Transverse colon (tissue), 4 donors: ENCODE data around the gene ACSL1. TPM values are rescaled to one million over a fixed set of nuclear protein-coding genes. Genes with fewer than 3 reads are reported as not detected.

Source experiments
- DNase-seq: peaks from one replicate; pipeline ENCODE4 v3.0.0-alpha.2; 2019
- H3K27ac ChIP-seq, 4 donors: fragments of 200-600 bp; sonication (generic); 2 replicates each; pipeline ENCODE4 v1.5.1; 2016 to 2018; ENCODE audit warnings: inconsistent platforms in 4 of 4
- H3K27me3 ChIP-seq: fragments of 200-600 bp; sonication (generic); 2 replicates; pipeline ENCODE4 v1.5.1; 2017; ENCODE audit warnings: inconsistent platforms
- H3K36me3 ChIP-seq, 4 donors: fragments of 200-600 bp; sonication (generic); 2 replicates each; pipeline ENCODE4 v1.5.1; 2017 to 2019; ENCODE audit warnings: inconsistent platforms in 4 of 4
- H3K4me1 ChIP-seq, 4 donors: fragments of 200-600 bp; sonication (generic); 2 replicates each; pipeline ENCODE4 v1.5.1; 2017 to 2020; ENCODE audit warnings: inconsistent platforms in 4 of 4
- H3K4me3 ChIP-seq, 4 donors: fragments of 200-600 bp; sonication (generic); 1 replicate in 1 of 4; 2 replicates in 3 of 4; pipeline versions ENCODE4 v1.5.1 to v1.6.1; 2017 to 2019; ENCODE audit warnings: inconsistent platforms in 4 of 4
- H3K9me3 ChIP-seq, 2 donors: fragments of 200-600 bp; sonication (generic); 2 replicates each; pipeline ENCODE4 v1.5.1; 2017 to 2019; ENCODE audit warnings: inconsistent platforms in 2 of 2
- EP300 ChIP-seq: sonication (generic); formaldehyde crosslinking; IDR thresholded peaks from one replicate; pipeline ENCODE4 v1.6.1; 2017; ENCODE audit warnings: antibody characterized with exemption, low read depth
- POLR2A ChIP-seq: fragments of 450-650 bp; IDR thresholded peaks from one replicate; pipeline ENCODE4 v1.6.1; 2016; ENCODE audit warnings: antibody characterized with exemption, mild to moderate bottlenecking, moderate library complexity
- POLR2AphosphoS5 ChIP-seq, 3 donors: sonication (generic); formaldehyde crosslinking; IDR thresholded peaks; one replicate each; pipeline ENCODE4 v1.6.1; 2016; ENCODE audit warnings: antibody characterized with exemption in 3 of 3
- WGBS, 2 donors: methylation state at CpG; one replicate each; pipeline ENCODE4 v1.1.5; 2018; ENCODE audit warnings: low coverage in 1 of 2; 5-methylcytosine and 5-hydroxymethylcytosine counted together
- in situ Hi-C, 4 donors: fragments of 200-750 bp; cut with MboI; loops; one replicate each; pipeline versions ENCODE4 v1.15.0 to v1.15.1; 2017; ENCODE audit warnings: low sequenced_read_pairs in 3 of 4, low pct_ligation_motif_present in 1 of 4, low pct_unique_long_range_greater_than_20kb in 1 of 4
- intact Hi-C: fragments of 100-400 bp; cut with DNase I; formaldehyde crosslinking; loops from one replicate; pipeline ENCODE4 v1.15.1; 2023; ENCODE audit warnings: low total_unique reads
- total RNA-seq, 4 donors: library from RNA; depleted of rRNA; stranded (reverse); fragments of >200 nt; gene quantifications; one replicate each; pipeline ENCODE4 v1.1.0, GENCODE V29; 2016
- TF ChIP-seq, protein P1 (sequence below), 5 experiments: fragments of 200-600 bp in 3 of 5; fragments of 450-650 bp in 2 of 5; sonication (generic) in 3 of 5; IDR thresholded peaks; 1 replicate in 2 of 5; 2 replicates in 3 of 5; pipeline ENCODE4 v1.5.1; 2016 to 2017; ENCODE audit warnings: antibody characterized with exemption in 5 of 5, inconsistent platforms in 3 of 5, mild to moderate bottlenecking in 2 of 5, moderate library complexity in 1 of 5

ACSL1 gene
- total RNA-seq, 4 donors from 2014 or later = 20.6 to 50.0 (median 40.0) TPM

DNA sequence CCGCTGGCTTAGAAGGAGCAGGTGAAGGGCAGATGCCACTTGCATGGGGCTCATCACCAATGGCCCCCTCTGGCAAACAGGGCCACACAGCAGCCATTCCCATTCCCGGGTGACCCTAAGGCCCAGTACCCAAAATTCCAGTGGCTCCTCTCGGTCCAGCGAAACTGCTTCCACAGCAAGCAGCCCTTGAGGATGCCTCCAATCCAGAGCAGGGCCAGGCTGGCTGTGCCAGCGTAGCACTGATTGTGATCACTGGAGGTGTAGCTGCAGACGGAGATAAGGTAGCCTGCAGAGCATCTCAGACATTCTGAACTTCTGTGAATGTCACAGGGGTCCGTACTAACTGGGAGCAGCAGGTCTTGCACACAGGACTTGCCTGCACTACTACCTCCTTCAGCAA, 27.3 kb downstream of the ACSL1 start:
- in situ Hi-C loops (no loop called here), intact Hi-C loops (no loop called here)
- no peaks in the 10 kb centered on the region for H3K9me3 ChIP-seq
- H3K4me1 ChIP-seq = peaks cover 0 to 6% (median 0%) of the 10 kb centered on the region in 4 donors
- no peaks in the 10 kb centered on the region for H3K27me3 ChIP-seq
- no peaks in the 10 kb centered on the region for H3K36me3 ChIP-seq
- H3K27ac ChIP-seq = no peak overlapping the region
- 98 to 100% methylated on average over 1 to 6 of the region's 7 CpGs for WGBS, 2 donors
- DNase-seq = no peak
- TF ChIP-seq, protein P1, sequence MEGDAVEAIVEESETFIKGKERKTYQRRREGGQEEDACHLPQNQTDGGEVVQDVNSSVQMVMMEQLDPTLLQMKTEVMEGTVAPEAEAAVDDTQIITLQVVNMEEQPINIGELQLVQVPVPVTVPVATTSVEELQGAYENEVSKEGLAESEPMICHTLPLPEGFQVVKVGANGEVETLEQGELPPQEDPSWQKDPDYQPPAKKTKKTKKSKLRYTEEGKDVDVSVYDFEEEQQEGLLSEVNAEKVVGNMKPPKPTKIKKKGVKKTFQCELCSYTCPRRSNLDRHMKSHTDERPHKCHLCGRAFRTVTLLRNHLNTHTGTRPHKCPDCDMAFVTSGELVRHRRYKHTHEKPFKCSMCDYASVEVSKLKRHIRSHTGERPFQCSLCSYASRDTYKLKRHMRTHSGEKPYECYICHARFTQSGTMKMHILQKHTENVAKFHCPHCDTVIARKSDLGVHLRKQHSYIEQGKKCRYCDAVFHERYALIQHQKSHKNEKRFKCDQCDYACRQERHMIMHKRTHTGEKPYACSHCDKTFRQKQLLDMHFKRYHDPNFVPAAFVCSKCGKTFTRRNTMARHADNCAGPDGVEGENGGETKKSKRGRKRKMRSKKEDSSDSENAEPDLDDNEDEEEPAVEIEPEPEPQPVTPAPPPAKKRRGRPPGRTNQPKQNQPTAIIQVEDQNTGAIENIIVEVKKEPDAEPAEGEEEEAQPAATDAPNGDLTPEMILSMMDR (IDR thresholded peaks at IDR 0.05) = no peak
- no peak for TF ChIP-seq EP300
- no peak for TF ChIP-seq POLR2A
- TF ChIP-seq POLR2AphosphoS5 (IDR thresholded peaks at IDR 0.05) = no peak
- no peak overlapping the region for H3K4me3 ChIP-seq

DNA sequence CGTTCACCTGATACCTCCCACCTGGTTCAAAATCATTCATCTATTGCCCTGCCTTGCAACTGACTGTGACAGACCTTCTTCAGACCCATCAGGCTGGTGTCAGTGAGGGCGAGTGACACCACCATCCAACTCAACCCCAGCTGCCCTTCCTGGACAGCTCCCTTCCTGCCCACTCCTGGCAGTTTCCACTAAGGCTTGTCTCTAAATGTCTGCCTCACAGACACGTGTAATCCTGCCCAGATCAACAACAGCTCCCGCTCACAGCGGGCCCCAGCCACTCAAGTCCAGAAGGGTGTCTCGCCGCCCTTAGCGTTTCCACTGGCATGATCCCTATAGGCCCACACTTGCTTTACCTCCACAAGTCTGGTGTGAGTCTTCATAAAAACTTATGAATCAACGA, 28.9 kb downstream of the ACSL1 start:
- H3K4me1 ChIP-seq = no peaks in the 10 kb centered on the region
- no peak overlapping the region for H3K27ac ChIP-seq
- no peaks in the 10 kb centered on the region for H3K27me3 ChIP-seq
- H3K36me3 ChIP-seq = no peaks in the 10 kb centered on the region
- TF ChIP-seq POLR2AphosphoS5 (IDR thresholded peaks at IDR 0.05) (no peak), EP300 (no peak), POLR2A (no peak)
- TF ChIP-seq, protein P1 (IDR thresholded peaks at IDR 0.05) = no peak
- H3K4me3 ChIP-seq = no peak overlapping the region
- H3K9me3 ChIP-seq = no peaks in the 10 kb centered on the region
- WGBS, 2 donors = 92 to 100% methylated on average over 6 to 9 of the region's 9 CpGs
- intact Hi-C loops = no loop called here
- no peak for DNase-seq
- in situ Hi-C loops = no loop called here

DNA sequence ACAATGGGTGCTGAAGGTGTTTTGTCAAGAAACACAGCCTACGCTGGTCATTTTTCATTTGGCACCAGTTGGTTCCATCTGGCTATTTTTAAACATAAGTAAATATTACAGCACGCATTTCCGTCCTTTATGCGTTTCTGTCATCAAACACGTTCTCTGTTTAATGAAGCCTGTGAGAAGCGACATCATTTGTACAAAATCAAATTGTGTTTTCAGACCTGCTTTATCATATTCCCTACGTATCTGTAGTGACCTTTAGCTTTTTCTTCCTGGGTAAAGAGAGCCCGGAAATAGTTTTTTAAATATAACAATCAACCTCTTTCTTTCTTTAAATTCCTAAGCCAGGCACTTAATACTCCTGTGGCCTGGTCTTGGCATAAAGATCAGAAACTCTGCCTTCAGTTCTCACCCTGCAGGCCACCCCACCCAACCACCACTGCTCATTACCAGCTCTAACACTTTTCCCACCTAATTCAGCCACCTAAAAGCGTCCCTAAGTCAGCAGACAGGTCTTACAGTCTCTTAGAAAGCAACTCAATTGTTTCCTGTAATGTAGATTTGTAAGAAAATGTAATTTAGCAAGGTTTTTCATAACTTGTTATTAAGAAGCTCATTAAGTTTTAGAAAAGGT, 30.4 kb downstream of the ACSL1 start:
- Histone ChIP-seq H3K9me3 (no peaks in the 10 kb centered on the region), H3K4me3 (no peak overlapping the region), H3K36me3 (no peaks in the 10 kb centered on the region), H3K4me1 (no peaks in the 10 kb centered on the region), H3K27ac (no peak overlapping the region), H3K27me3 (no peaks in the 10 kb centered on the region)
- no peak for DNase-seq
- WGBS, 2 donors = 68 to 84% methylated on average over 9 of the region's 9 CpGs
- intact Hi-C loops = no loop called here
- in situ Hi-C loops = no loop called here
- TF ChIP-seq EP300 (no peak), POLR2A (no peak), POLR2AphosphoS5 (IDR thresholded peaks at IDR 0.05) (no peak)
- TF ChIP-seq, protein P1 (IDR thresholded peaks at IDR 0.05) = no peak

DNA sequence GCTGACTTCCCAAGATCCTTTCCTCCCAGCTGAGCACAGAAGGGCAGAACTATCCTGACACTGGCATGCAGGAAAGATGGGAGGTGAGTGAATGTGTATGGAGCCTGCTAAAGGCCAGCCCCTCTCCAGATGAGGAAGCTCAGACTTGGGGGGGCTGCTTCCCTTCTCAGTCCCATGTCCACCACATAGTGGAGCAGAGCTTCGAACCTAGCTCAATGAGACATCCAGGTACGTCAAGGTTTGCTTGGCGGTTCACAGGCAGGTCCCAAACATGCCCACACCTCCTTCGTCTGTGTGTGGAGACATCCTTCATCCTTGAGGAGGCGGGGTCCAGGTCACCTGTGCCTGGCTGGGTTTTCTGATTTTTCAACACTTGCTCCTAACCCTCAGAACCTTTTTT, 31.3 kb downstream of the ACSL1 start:
- intact Hi-C loops (no loop called here), in situ Hi-C loops (no loop called here)
- DNase-seq = no peak
- Histone ChIP-seq H3K36me3 (no peaks in the 10 kb centered on the region), H3K4me3 (no peak overlapping the region), H3K27ac (no peak overlapping the region), H3K4me1 (no peaks in the 10 kb centered on the region), H3K9me3 (no peaks in the 10 kb centered on the region), H3K27me3 (no peaks in the 10 kb centered on the region)
- no peak for TF ChIP-seq EP300
- no peak for TF ChIP-seq POLR2A
- 100% methylated on average over 5 of the region's 5 CpGs; no CpG with 5 or more reads in 1 of the 2 donors for WGBS, 2 donors
